Uterus (tissue), 2 donors: Measurements from ENCODE around the gene TANGO2.

ENCODE experiments used
- POLR2A ChIP-seq, 2 donors: fragments of 450-650 bp; IDR thresholded peaks; one replicate each; pipeline ENCODE4 v1.6.1; 2016; ENCODE audit warnings: antibody characterized with exemption in 2 of 2, mild to moderate bottlenecking in 1 of 2, moderate library complexity in 1 of 2
- TF ChIP-seq, protein P1 (sequence below), 4 experiments: fragments of 200-600 bp in 2 of 4; fragments of 450-650 bp in 2 of 4; sonication (generic) in 2 of 4; IDR thresholded peaks; one replicate each; pipeline ENCODE4 v1.5.1; 2016 to 2019; ENCODE audit warnings: antibody characterized with exemption in 4 of 4, mild to moderate bottlenecking in 2 of 4, moderate library complexity in 1 of 4

DNA sequence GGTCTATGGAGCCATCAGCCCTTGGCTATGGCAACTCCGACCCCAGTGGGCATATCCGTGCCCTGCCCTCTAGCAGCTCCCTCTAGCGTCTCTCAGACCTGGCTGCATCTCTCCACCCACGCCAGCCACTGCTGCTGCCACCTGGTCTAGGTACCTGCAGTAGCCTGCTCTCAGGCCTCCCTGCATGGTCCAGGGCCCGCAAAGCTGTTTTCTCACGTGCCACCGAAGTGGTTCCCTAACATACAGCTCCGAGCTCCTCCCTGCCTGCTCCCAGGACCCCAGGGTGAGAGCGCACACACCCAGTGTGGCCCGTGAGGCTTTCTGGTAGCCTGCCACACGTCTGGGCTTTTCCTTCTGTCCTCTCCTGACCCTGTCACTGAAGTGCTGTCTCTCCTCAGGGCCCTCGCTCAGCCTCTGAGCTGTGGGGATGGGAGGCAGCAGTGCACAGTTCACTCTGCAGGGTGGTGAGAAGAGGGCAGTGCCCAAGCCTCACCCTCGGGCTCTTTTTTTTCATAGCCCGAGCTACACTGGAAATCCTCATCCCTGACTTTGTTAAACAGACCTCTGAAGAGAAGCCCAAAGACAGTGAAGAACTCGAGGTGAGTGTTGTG lies 73.4 kb downstream of the TANGO2 start:
- TF ChIP-seq, protein P1, sequence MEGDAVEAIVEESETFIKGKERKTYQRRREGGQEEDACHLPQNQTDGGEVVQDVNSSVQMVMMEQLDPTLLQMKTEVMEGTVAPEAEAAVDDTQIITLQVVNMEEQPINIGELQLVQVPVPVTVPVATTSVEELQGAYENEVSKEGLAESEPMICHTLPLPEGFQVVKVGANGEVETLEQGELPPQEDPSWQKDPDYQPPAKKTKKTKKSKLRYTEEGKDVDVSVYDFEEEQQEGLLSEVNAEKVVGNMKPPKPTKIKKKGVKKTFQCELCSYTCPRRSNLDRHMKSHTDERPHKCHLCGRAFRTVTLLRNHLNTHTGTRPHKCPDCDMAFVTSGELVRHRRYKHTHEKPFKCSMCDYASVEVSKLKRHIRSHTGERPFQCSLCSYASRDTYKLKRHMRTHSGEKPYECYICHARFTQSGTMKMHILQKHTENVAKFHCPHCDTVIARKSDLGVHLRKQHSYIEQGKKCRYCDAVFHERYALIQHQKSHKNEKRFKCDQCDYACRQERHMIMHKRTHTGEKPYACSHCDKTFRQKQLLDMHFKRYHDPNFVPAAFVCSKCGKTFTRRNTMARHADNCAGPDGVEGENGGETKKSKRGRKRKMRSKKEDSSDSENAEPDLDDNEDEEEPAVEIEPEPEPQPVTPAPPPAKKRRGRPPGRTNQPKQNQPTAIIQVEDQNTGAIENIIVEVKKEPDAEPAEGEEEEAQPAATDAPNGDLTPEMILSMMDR (IDR thresholded peaks at IDR 0.05): no peak
- TF ChIP-seq POLR2A (IDR thresholded peaks at IDR 0.05): no peak
